ENCODE data around the gene RILPL1. TPM values are rescaled to one million over a fixed set of nuclear protein-coding genes. Genes with fewer than 3 reads are reported as not detected.

The RILPL1 gene
- total and polyA plus RNA-seq, 8 donors, result 3.0 to 8.8 (median 4.1) TPM

GRCh38 chr12:123479442-123480180, 53.9 kb downstream of the RILPL1 start:
- Histone ChIP-seq H3K4me3 (no peak overlapping the region), H3K27ac (no peak overlapping the region)
- no peak for FAIRE-seq

GRCh38 chr12:123478762-123479161, 54.8 kb downstream of the RILPL1 start:
- TF ChIP-seq CTCF (IDR thresholded peaks at IDR 0.05), result no peak
- DNase-seq (peak in 1 of 6 donors; percentile 17), ATAC-seq (peak in 2 of 4 donors; percentile 28 to 43), FAIRE-seq (no peak)
- Histone ChIP-seq H3K27me3 (no peaks in the 10 kb centered on the region), H3K4me1 (no peaks in the 10 kb centered on the region), H3K9me3 (no peaks in the 10 kb centered on the region), H3K4me3 (no peak overlapping the region), H3K36me3 (no peaks in the 10 kb centered on the region), H3K27ac (no peak overlapping the region)
- 84 to 87% methylated on average over 10 of the region's 10 CpGs for WGBS, 2 donors
- intact Hi-C loops (cut with DNase I), result no loop called here

More at GRCh38 chr12:123479442-123480180, 53.9 kb downstream of the RILPL1 start:
- Histone ChIP-seq H3K9me3 (no peaks in the 10 kb centered on the region), H3K36me3 (no peaks in the 10 kb centered on the region), H3K4me1 (no peaks in the 10 kb centered on the region), H3K27me3 (no peaks in the 10 kb centered on the region)
- peak in 1 of 6 donors; percentile 22 for DNase-seq
- peak in 1 of 4 donors; percentile 31 for ATAC-seq
- no peak for TF ChIP-seq CTCF (IDR thresholded peaks at IDR 0.05)
- 80 to 83% methylated on average over 14 of the region's 14 CpGs for WGBS, 2 donors
- intact Hi-C loops (cut with DNase I), result no loop called here

GRCh38 chr12:123478069-123478468, 55.5 kb downstream of the RILPL1 start:
- no peak for FAIRE-seq
- DNase-seq, result no peak
- ATAC-seq, result no peak
- no peak overlapping the region for H3K4me3 ChIP-seq
- no peaks in the 10 kb centered on the region for H3K36me3 ChIP-seq
- WGBS, 2 donors, result 86 to 87% methylated on average over 11 of the region's 11 CpGs
- H3K27me3 ChIP-seq, result no peaks in the 10 kb centered on the region
- intact Hi-C loops (cut with DNase I), result no loop called here
- no peaks in the 10 kb centered on the region for H3K9me3 ChIP-seq
- H3K27ac ChIP-seq, result no peak overlapping the region
- H3K4me1 ChIP-seq, result no peaks in the 10 kb centered on the region
- no peak for TF ChIP-seq CTCF (IDR thresholded peaks at IDR 0.05)

- ATAC-seq (no peak), DNase-seq (no peak), FAIRE-seq (no peak)
- Histone ChIP-seq H3K9me3 (no peaks in the 10 kb centered on the region), H3K4me1 (no peaks in the 10 kb centered on the region), H3K36me3 (no peaks in the 10 kb centered on the region), H3K4me3 (no peak overlapping the region), H3K27ac (no peak overlapping the region), H3K27me3 (no peaks in the 10 kb centered on the region)
- 87 to 90% methylated on average over 15 of the region's 15 CpGs for WGBS, 2 donors
- TF ChIP-seq CTCF (IDR thresholded peaks at IDR 0.05), result no peak
- intact Hi-C loops (cut with DNase I), result no loop called here
Measured at GRCh38 chr12:123475246-123475703, 58.2 kb downstream of the RILPL1 start.

All from pancreas (tissue), 10 donors.